Measurements from ENCODE around the gene MAMDC2. TPM values are rescaled to one million over a fixed set of nuclear protein-coding genes. Genes with fewer than 3 reads are reported as not detected.

MAMDC2 gene
- total and polyA plus RNA-seq, 2 donors (not counting 1 experiment from before 2014, with no cell fraction given): 14.4 to 23.0 TPM

DNA sequence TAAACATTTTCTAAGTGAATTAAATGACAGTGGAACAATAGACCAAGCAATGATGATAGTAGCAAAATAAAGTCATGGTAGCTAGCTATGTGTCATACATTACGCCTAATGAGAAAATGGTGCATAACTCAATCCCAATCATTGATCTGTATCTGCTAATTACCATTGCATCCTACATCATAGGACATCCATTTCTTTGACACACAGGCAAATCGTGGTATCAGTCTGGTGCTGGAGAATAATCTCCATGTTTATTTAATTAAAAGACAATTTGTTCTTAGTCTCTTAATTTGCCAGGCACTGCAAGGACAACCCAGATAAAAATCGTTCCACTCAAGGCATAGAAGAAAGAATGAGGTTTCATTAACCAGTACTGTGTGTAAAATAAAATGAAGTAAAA lies 125.6 kb downstream of the MAMDC2 start:
- Histone ChIP-seq H3K27ac (ENCODE audit: insufficient read depth, low read length) (no peak overlapping the region), H3K9ac (ENCODE audit: insufficient read depth, low read length) (no peak overlapping the region), H3K9me3 (ENCODE audit: control insufficient read depth, insufficient read depth, low read depth, low read length) (no peaks in the 10 kb centered on the region), H3K4me2 (ENCODE audit: extremely low read depth, insufficient read depth, low read length) (no peak overlapping the region), H3K79me2 (ENCODE audit: control insufficient read depth, insufficient read depth, low read length) (no peaks in the 10 kb centered on the region), H3K4me1 (ENCODE audit: control insufficient read depth, extremely low read depth, insufficient read depth, low read length) (no peaks in the 10 kb centered on the region), H4K20me1 (ENCODE audit: control insufficient read depth, extremely low read depth, insufficient read depth, low read length) (no peaks in the 10 kb centered on the region), H3K27me3 (ENCODE audit: control insufficient read depth, insufficient read depth, low read length) (no peaks in the 10 kb centered on the region), H3K4me3 (replicated peaks in 1 of 4; ENCODE audit: control extremely low read depth in 1 of 4, insufficient read depth in 1 of 4, low read depth in 3 of 4, low read length in 4 of 4) (no peak overlapping the region), H2AFZ (ENCODE audit: low read length) (no peak overlapping the region), H3K36me3 (ENCODE audit: control insufficient read depth, insufficient read depth, low read length) (no peaks in the 10 kb centered on the region)
- DNase-seq (ENCODE audit: low read depth in 2 of 2): no peak
- TF ChIP-seq, protein P1, sequence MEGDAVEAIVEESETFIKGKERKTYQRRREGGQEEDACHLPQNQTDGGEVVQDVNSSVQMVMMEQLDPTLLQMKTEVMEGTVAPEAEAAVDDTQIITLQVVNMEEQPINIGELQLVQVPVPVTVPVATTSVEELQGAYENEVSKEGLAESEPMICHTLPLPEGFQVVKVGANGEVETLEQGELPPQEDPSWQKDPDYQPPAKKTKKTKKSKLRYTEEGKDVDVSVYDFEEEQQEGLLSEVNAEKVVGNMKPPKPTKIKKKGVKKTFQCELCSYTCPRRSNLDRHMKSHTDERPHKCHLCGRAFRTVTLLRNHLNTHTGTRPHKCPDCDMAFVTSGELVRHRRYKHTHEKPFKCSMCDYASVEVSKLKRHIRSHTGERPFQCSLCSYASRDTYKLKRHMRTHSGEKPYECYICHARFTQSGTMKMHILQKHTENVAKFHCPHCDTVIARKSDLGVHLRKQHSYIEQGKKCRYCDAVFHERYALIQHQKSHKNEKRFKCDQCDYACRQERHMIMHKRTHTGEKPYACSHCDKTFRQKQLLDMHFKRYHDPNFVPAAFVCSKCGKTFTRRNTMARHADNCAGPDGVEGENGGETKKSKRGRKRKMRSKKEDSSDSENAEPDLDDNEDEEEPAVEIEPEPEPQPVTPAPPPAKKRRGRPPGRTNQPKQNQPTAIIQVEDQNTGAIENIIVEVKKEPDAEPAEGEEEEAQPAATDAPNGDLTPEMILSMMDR (conservative IDR thresholded peaks at IDR 0.05 in 1 of 2, IDR thresholded peaks at IDR 0.05 in 1 of 2; ENCODE audit: low read depth in 1 of 2, low read length in 2 of 2): no peak
- no peak for TF ChIP-seq EZH2 (IDR thresholded peaks at IDR 0.05; ENCODE audit: low read length, missing control alignments)

DNA sequence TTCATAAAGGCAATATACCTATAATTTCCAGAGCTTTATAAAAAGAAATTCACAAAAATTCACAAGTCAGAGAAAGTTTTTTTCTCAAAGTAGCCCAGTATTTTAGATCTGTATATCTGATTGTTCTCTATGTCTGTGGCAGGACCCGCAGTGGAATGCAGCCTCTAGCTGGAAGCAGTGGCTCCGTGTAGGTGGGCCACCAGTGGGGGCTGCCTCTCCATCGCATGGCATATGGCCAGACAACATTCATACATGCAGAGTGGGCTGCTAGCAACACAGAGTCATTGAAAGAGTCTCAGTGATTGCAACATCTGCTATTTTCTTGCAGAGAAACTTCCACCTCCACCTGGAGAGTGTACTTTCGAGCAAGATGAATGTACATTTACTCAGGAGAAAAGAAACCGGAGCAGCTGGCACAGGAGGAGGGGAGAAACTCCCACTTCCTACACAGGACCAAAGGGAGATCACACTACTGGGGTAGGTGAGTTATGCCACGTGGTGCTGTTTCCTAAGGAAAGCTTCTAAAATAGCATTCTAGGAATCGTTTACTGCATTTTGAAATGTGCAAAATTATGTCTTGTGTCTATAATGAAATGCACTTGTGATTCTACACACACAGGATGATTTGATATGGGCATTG lies 126.6 kb downstream of the MAMDC2 start:
- Histone ChIP-seq H3K4me3 (replicated peaks in 1 of 4; ENCODE audit: control extremely low read depth in 1 of 4, insufficient read depth in 1 of 4, low read depth in 3 of 4, low read length in 4 of 4) (no peak overlapping the region), H3K9ac (ENCODE audit: insufficient read depth, low read length) (no peak overlapping the region), H2AFZ (ENCODE audit: low read length) (no peak overlapping the region), H3K27me3 (ENCODE audit: control insufficient read depth, insufficient read depth, low read length) (no peaks in the 10 kb centered on the region), H3K4me1 (ENCODE audit: control insufficient read depth, extremely low read depth, insufficient read depth, low read length) (no peaks in the 10 kb centered on the region), H3K4me2 (ENCODE audit: extremely low read depth, insufficient read depth, low read length) (no peak overlapping the region), H3K36me3 (ENCODE audit: control insufficient read depth, insufficient read depth, low read length) (no peaks in the 10 kb centered on the region), H3K79me2 (ENCODE audit: control insufficient read depth, insufficient read depth, low read length) (no peaks in the 10 kb centered on the region), H4K20me1 (ENCODE audit: control insufficient read depth, extremely low read depth, insufficient read depth, low read length) (no peaks in the 10 kb centered on the region), H3K9me3 (ENCODE audit: control insufficient read depth, insufficient read depth, low read depth, low read length) (no peaks in the 10 kb centered on the region), H3K27ac (ENCODE audit: insufficient read depth, low read length) (no peak overlapping the region)
- no peak for DNase-seq (ENCODE audit: low read depth in 2 of 2)
- TF ChIP-seq EZH2 (IDR thresholded peaks at IDR 0.05; ENCODE audit: low read length, missing control alignments): no peak
- TF ChIP-seq, protein P1 (conservative IDR thresholded peaks at IDR 0.05 in 1 of 2, IDR thresholded peaks at IDR 0.05 in 1 of 2; ENCODE audit: low read depth in 1 of 2, low read length in 2 of 2): no peak

DNA sequence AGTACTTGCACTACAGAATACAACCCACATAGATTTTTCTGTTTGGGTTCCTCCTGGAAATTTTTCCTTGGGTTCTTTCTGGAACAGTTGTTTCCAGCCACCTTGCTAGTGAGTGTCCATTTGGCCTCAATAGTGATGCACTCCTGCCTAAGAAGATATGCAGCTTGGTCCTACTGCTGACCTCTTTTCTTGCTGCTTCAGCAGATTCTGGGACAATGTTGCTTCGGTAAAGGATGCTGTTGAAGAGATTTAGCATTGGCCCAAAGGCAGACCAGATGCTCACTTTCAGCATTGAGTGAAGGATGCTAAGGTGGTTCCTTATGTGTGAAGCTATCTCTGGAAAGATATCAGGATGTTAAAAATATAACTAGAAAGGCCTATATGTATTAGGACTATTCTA lies 128.9 kb downstream of the MAMDC2 start:
- H3K27me3 ChIP-seq (ENCODE audit: control insufficient read depth, insufficient read depth, low read length): no peaks in the 10 kb centered on the region
- no peak overlapping the region for H3K4me3 ChIP-seq (replicated peaks in 1 of 4; ENCODE audit: control extremely low read depth in 1 of 4, insufficient read depth in 1 of 4, low read depth in 3 of 4, low read length in 4 of 4)
- no peaks in the 10 kb centered on the region for H3K79me2 ChIP-seq (ENCODE audit: control insufficient read depth, insufficient read depth, low read length)
- no peak overlapping the region for H3K4me2 ChIP-seq (ENCODE audit: extremely low read depth, insufficient read depth, low read length)
- no peaks in the 10 kb centered on the region for H3K4me1 ChIP-seq (ENCODE audit: control insufficient read depth, extremely low read depth, insufficient read depth, low read length)
- H3K36me3 ChIP-seq (ENCODE audit: control insufficient read depth, insufficient read depth, low read length): no peaks in the 10 kb centered on the region
- H3K9me3 ChIP-seq (ENCODE audit: control insufficient read depth, insufficient read depth, low read depth, low read length): no peaks in the 10 kb centered on the region
- DNase-seq (ENCODE audit: low read depth in 2 of 2): no peak
- TF ChIP-seq EZH2 (IDR thresholded peaks at IDR 0.05; ENCODE audit: low read length, missing control alignments): no peak
- TF ChIP-seq, protein P1 (conservative IDR thresholded peaks at IDR 0.05 in 1 of 2, IDR thresholded peaks at IDR 0.05 in 1 of 2; ENCODE audit: low read depth in 1 of 2, low read length in 2 of 2): no peak
- no peak overlapping the region for H3K9ac ChIP-seq (ENCODE audit: insufficient read depth, low read length)
- no peaks in the 10 kb centered on the region for H4K20me1 ChIP-seq (ENCODE audit: control insufficient read depth, extremely low read depth, insufficient read depth, low read length)
- H2AFZ ChIP-seq (ENCODE audit: low read length): no peak overlapping the region
- H3K27ac ChIP-seq (ENCODE audit: insufficient read depth, low read length): no peak overlapping the region
